ENCODE measurements around the gene TUBGCP3.

TUBGCP3 gene

DNA sequence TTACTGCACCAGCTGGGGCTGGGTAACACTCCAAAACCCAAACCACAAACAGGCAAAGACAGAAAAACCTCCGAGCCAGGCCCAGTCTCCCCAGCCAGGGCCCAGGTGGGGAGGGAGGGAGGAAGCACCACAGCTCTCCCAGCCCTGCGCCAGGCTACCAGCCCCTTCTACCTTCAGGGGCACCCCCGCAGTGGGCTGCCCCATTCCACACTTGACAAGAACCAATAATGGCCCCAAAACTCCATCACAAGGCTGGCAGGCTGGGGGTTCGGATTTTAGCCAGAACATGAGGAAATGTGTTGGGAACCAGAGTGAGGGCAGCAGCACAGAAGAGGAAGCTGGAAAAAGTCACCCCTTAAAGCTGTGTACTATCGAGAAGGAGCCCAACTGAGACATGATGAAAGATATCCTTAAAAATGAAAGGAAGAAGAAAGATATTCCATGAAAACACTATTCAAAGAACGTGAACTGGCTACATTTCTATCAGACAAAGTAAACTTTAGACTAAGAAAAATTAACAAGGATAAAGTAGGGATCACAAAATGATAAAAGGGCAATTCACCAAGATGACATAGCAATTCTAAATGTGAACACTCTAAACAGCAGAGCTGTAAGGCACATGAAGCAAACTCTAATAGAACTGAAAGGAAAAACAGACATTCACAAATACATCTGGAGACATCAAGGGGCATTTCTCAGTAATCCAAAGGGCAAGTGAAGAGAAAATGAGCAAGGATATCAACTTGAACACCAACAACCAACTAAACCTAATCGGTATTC, 12.9 kb downstream of the TUBGCP3 start:
- no peaks in the 10 kb centered on the region for H3K9me3 ChIP-seq
- H3K27me3 ChIP-seq = no peaks in the 10 kb centered on the region
- H3K27ac ChIP-seq = peak overlapping the region; percentile 75
- TF ChIP-seq, protein P1, sequence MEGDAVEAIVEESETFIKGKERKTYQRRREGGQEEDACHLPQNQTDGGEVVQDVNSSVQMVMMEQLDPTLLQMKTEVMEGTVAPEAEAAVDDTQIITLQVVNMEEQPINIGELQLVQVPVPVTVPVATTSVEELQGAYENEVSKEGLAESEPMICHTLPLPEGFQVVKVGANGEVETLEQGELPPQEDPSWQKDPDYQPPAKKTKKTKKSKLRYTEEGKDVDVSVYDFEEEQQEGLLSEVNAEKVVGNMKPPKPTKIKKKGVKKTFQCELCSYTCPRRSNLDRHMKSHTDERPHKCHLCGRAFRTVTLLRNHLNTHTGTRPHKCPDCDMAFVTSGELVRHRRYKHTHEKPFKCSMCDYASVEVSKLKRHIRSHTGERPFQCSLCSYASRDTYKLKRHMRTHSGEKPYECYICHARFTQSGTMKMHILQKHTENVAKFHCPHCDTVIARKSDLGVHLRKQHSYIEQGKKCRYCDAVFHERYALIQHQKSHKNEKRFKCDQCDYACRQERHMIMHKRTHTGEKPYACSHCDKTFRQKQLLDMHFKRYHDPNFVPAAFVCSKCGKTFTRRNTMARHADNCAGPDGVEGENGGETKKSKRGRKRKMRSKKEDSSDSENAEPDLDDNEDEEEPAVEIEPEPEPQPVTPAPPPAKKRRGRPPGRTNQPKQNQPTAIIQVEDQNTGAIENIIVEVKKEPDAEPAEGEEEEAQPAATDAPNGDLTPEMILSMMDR (IDR thresholded peaks at IDR 0.05) = no peak
- no peaks in the 10 kb centered on the region for H3K36me3 ChIP-seq
- H3K4me3 ChIP-seq (ENCODE audit: low read depth in 1 of 2, low read length in 1 of 2) = no peak overlapping the region
- peaks cover 23 to 32% of the 10 kb centered on the region in 2 experiments for H3K4me1 ChIP-seq (ENCODE audit: control insufficient read depth in 1 of 2, insufficient read depth in 1 of 2, low read depth in 1 of 2, low read length in 1 of 2)

DNA sequence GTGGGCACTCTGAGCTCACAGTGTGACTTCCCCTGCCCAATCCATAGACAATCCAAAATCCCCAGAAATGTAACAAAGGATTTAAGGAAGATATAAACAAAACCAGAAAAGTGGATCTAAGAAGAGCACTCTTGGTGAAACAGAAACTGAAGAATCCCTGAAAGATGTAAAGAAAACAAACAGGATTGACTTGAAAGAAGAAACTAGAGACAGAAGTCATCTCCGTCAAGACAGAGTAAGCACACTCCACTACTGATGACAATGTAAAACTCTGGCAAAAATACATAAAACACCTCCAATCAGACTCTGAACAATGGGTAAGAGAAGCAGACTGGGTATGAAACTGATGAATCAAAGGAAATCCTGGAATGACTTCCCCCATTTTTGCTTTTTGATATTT, 13.5 kb downstream of the TUBGCP3 start:
- Histone ChIP-seq H3K4me3 (ENCODE audit: low read depth in 1 of 2, low read length in 1 of 2) (no peak overlapping the region), H3K9me3 (no peaks in the 10 kb centered on the region), H3K27ac (peak overlapping the region; percentile 75), H3K4me1 (ENCODE audit: control insufficient read depth in 1 of 2, insufficient read depth in 1 of 2, low read depth in 1 of 2, low read length in 1 of 2) (peaks cover 24 to 32% of the 10 kb centered on the region in 2 experiments), H3K36me3 (no peaks in the 10 kb centered on the region), H3K27me3 (no peaks in the 10 kb centered on the region)
- TF ChIP-seq, protein P1 (IDR thresholded peaks at IDR 0.05) = no peak

DNA sequence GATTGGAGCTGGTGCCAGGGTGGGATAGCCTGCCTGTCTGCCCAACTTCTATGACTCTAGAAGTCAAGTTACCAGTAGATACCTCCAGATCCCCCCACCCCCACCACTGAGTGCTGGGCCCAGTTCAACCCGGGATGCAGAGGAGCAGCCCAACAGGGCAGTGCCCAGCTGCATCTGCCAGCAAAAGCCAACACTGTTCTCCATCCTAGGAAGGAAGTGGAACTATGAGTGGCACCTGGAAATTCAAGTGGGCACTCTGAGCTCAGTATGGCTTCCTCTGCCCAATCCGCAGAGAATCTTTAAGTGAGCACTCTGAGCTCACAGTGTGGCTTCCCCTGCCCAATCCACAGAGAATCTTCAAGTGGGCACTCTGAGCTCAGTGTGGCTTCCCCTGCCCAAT, 14.2 kb downstream of the TUBGCP3 start:
- TF ChIP-seq, protein P1 (IDR thresholded peaks at IDR 0.05) = no peak
- Histone ChIP-seq H3K4me3 (ENCODE audit: low read depth in 1 of 2, low read length in 1 of 2) (no peak overlapping the region), H3K27ac (peak overlapping the region; percentile 75), H3K4me1 (ENCODE audit: control insufficient read depth in 1 of 2, insufficient read depth in 1 of 2, low read depth in 1 of 2, low read length in 1 of 2) (peaks cover 24 to 32% of the 10 kb centered on the region in 2 experiments), H3K9me3 (no peaks in the 10 kb centered on the region), H3K27me3 (no peaks in the 10 kb centered on the region), H3K36me3 (peaks cover 4% of the 10 kb centered on the region)

DNA sequence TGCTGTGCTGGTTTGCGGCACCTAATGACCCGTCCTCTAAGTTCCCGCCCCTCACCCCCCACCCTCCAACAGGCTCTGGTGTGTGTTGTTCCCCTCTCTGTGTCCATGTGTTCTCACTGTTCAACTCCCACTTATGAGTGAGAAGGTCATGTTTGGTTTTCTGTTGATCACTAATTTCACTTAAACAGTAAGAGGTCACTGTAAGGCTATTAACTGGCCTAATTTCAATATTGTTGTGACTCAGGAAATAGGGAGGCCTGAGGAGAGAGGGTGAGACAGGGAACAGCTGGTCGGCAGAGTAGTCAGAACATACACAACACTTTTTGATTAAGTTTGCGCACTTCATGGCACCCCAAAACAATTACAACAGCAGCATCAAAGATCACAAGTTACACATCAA, 15.6 kb downstream of the TUBGCP3 start:
- H3K9me3 ChIP-seq = no peaks in the 10 kb centered on the region
- peaks cover 17% of the 10 kb centered on the region for H3K36me3 ChIP-seq
- no peaks in the 10 kb centered on the region for H3K27me3 ChIP-seq
- H3K4me3 ChIP-seq (ENCODE audit: low read depth in 1 of 2, low read length in 1 of 2) = no peak overlapping the region
- H3K4me1 ChIP-seq (ENCODE audit: control insufficient read depth in 1 of 2, insufficient read depth in 1 of 2, low read depth in 1 of 2, low read length in 1 of 2) = peaks cover 24 to 32% of the 10 kb centered on the region in 2 experiments
- TF ChIP-seq, protein P1 (IDR thresholded peaks at IDR 0.05) = no peak
- no peak overlapping the region for H3K27ac ChIP-seq

DNA sequence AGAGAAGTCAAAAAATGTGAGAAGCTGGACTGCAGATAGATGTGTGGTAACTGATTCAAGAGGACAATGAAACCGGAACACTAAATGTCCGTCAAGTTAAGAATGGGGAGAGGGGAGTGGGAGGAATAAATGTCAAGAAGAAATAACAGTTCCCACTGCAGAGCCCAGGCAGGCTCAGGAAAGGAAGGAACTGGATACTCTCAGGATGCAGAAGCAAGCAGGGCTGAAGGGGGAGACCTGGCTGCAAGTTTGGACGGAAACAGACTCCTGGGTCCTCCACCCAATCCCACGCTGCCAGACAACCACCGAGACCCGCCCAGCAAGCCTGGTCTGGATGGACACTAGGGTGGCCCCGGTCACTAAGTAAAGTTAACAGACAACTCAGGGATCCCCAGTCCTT, 18.1 kb downstream of the TUBGCP3 start:
- Histone ChIP-seq H3K27ac (peak overlapping the region; percentile 29), H3K27me3 (no peaks in the 10 kb centered on the region), H3K4me3 (ENCODE audit: low read depth in 1 of 2, low read length in 1 of 2) (no peak overlapping the region), H3K36me3 (peaks cover 33% of the 10 kb centered on the region), H3K9me3 (no peaks in the 10 kb centered on the region), H3K4me1 (ENCODE audit: control insufficient read depth in 1 of 2, insufficient read depth in 1 of 2, low read depth in 1 of 2, low read length in 1 of 2) (peaks cover 16 to 21% of the 10 kb centered on the region in 2 experiments)
- TF ChIP-seq, protein P1 (IDR thresholded peaks at IDR 0.05) = no peak
